Subcutaneous abdominal adipose tissue (tissue), 5 donors: ENCODE data around the gene SEMA3B.
A peak's percentile ranks its signal among the peaks of the same experiment; 100 is the strongest.
"Not testable (repeated sequence)": the region's sequence is repeated elsewhere in the genome, so short reads cannot be mapped to it uniquely, and the experiment has no call there.

ENCODE experiments used
- H3K27ac ChIP-seq: one replicate; pipeline ENCODE4 v1.7.0; 2013; ENCODE audit warnings: low read depth, mild to moderate bottlenecking, inconsistent platforms, low read length, moderate library complexity
- H3K27me3 ChIP-seq, 5 donors: one replicate each; pipeline ENCODE4 v1.7.0; 2013; ENCODE audit warnings: low read length in 5 of 5, inconsistent platforms in 1 of 5; ENCODE audit not compliant: control insufficient read depth in 5 of 5, insufficient read depth in 4 of 5
- H3K36me3 ChIP-seq, 5 donors: one replicate each; pipeline ENCODE4 v1.7.0; 2013; ENCODE audit warnings: low read length in 5 of 5; ENCODE audit not compliant: control insufficient read depth in 5 of 5, insufficient read depth in 5 of 5
- H3K4me1 ChIP-seq, 5 donors: one replicate each; pipeline ENCODE4 v1.7.0; 2013; ENCODE audit warnings: low read length in 5 of 5, mild to moderate bottlenecking in 3 of 5, moderate library complexity in 1 of 5; ENCODE audit not compliant: control insufficient read depth in 5 of 5, insufficient read depth in 5 of 5
- H3K4me3 ChIP-seq, 5 donors: one replicate each; pipeline ENCODE4 v1.7.0; 2013; ENCODE audit warnings: low read length in 5 of 5, low read depth in 1 of 5
- H3K9ac ChIP-seq, 5 donors: one replicate each; pipeline ENCODE4 v1.7.0; 2013; ENCODE audit warnings: low read length in 5 of 5, mild to moderate bottlenecking in 4 of 5, moderate library complexity in 3 of 5
- H3K9me3 ChIP-seq, 5 donors: one replicate each; pipeline ENCODE4 v1.7.0; 2013; ENCODE audit warnings: low read length in 5 of 5; ENCODE audit not compliant: control insufficient read depth in 5 of 5
- donor health status: healthy.
- donor health status: healthy.
- donor health status: healthy.
- donor health status: healthy.
- donor health status: healthy.

Gene SEMA3B

DNA sequence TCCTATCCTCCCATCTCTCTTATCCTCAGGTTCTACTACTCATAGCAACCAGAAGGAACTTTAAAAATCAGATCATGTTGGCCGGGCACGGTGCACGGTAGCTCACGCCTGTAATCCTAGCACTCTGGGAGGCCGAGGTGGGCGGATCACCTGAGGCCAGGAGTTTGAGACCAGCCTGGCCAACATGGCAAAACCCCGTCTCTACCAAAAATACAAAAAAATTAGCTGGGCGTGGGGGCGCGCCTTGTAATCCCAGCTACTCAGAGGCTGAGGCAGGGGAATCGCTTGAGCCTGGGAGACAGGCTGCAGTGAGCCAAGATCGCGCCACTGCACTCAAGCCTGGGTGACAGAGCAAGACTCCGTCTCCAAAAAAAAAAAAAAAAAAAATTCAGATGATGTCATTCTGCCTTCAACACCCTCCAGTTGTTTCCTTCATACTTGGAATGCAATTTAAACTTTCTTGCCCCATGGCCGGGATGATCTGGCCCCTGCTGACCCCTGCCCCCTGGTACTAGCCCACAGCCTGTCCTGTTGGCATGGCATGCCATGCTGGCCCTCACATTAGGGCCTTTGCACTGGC lies 40.7 kb upstream of the SEMA3B start:
- not testable (repeated sequence) for H3K9me3 ChIP-seq, H3K36me3 ChIP-seq, H3K27ac ChIP-seq, H3K27me3 ChIP-seq
- peak overlapping the region; percentile 87 to 95 (median 92) for H3K4me3 ChIP-seq
- peaks cover 4 to 50% (median 26%) of the 10 kb centered on the region in 5 donors for H3K4me1 ChIP-seq
- H3K9ac ChIP-seq: peak overlapping the region in 3 of 5 donors; percentile 54 to 85 (median 79)

DNA sequence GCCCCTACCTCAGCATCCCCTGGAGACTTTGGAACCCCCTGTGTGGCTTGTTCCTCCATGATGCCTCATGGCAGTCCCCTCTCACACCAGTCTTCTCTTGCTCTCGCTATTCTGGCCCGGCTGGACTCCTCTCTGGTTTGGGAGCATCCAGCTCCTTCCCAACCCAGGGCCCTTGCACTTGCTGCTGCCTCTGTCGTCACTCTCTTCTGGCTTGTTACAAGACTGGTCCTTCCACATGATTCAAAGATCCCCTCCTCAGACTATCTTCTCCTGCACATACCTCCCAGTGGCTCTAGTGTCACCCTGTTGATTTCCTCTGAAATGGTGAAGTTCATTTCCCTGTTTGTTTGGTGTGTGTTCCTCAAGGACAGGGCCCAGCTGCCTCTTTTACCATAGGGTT lies 39.5 kb upstream of the SEMA3B start:
- Histone ChIP-seq H3K36me3 (no peaks in the 10 kb centered on the region), H3K9ac (no peak overlapping the region), H3K27me3 (peaks cover 0 to 4% (median 3%) of the 10 kb centered on the region in 5 donors), H3K4me3 (no peak overlapping the region), H3K4me1 (peaks cover 4 to 50% (median 27%) of the 10 kb centered on the region in 5 donors), H3K27ac (no peak overlapping the region), H3K9me3 (no peaks in the 10 kb centered on the region)

DNA sequence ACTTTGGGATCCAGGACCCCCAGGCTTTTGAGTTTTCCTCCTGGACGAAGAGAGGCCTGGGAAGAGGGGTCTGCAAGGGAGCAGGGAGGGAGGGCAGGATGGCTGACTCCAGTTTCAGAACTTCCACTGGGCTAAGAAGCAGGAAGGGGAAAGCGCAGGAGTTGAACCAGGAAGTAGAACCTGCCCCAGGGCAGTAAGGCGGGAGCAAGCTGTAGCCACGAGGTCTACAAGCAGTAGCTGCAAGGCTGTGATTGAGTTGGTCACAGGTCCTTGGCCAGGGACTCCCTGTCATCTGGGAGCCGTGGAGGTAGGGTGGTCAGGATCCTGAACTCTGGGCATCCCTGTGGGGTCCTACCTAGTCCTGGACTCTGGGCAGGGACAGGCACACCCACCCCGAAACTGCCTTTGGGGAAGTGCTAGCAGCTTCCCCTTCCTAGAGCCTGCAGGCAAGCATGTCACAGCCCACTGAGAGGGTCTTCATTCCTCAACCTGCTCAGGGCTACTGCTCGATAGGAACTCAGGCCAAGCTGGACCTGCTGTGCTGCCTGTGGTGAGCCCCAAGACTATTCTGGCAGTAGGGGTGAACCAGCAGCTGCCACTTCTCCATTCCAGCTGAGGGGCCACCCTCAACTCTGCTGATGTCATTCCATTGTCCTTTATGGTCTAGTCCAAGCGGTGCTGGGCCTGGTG lies 38.7 kb upstream of the SEMA3B start:
- H3K36me3 ChIP-seq: no peaks in the 10 kb centered on the region
- H3K27ac ChIP-seq: no peak overlapping the region
- peaks cover 0 to 2% (median 0%) of the 10 kb centered on the region in 5 donors for H3K27me3 ChIP-seq
- peaks cover 4 to 56% (median 34%) of the 10 kb centered on the region in 5 donors for H3K4me1 ChIP-seq
- H3K9ac ChIP-seq: no peak overlapping the region
- H3K4me3 ChIP-seq: peak overlapping the region in 1 of 5 donors; percentile 35
- H3K9me3 ChIP-seq: no peaks in the 10 kb centered on the region

DNA sequence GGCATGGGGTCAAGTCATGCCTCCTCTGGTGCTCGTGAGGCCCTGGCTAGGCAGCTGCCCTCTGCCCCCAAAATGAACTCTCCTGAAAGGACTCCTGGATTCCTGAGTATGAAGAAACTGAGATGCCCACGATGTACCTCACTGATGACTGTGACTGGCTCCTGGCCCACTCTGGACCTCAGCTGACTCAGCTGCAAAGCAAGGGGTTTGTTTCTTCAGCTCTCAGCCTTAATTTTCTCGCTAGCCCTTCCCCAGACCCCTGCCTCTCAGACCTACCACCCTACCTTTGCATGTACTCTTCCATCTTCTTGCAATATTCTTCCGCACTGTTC lies 38.2 kb upstream of the SEMA3B start:
- Histone ChIP-seq H3K4me3 (peak overlapping the region in 1 of 5 donors; percentile 35), H3K27me3 (no peaks in the 10 kb centered on the region), H3K4me1 (peaks cover 4 to 60% (median 38%) of the 10 kb centered on the region in 5 donors), H3K36me3 (no peaks in the 10 kb centered on the region), H3K27ac (no peak overlapping the region), H3K9me3 (no peaks in the 10 kb centered on the region), H3K9ac (no peak overlapping the region)

DNA sequence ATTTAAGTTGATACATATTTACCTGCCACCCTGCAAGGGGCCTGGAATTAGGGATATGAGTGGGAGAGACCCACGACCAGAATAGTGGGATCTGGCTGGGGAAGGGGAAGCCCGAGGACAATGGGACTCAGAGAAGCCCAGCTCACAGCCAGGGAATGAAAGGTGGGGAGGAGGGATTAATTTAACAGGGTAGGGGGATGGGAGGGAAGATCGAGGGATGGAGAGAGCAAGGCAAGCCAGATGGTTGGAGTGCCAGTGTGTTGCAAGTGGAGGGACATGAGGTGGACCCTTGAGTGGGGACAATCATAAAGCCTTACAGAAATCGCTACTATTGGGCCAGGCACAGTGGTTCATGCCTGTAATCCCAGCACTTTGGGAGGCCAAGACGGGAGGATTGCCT lies 37.4 kb upstream of the SEMA3B start:
- no peaks in the 10 kb centered on the region for H3K36me3 ChIP-seq
- no peaks in the 10 kb centered on the region for H3K27me3 ChIP-seq
- no peak overlapping the region for H3K9ac ChIP-seq
- H3K27ac ChIP-seq: no peak overlapping the region
- no peak overlapping the region for H3K4me3 ChIP-seq
- H3K4me1 ChIP-seq: peaks cover 4 to 57% (median 36%) of the 10 kb centered on the region in 5 donors
- no peaks in the 10 kb centered on the region for H3K9me3 ChIP-seq

DNA sequence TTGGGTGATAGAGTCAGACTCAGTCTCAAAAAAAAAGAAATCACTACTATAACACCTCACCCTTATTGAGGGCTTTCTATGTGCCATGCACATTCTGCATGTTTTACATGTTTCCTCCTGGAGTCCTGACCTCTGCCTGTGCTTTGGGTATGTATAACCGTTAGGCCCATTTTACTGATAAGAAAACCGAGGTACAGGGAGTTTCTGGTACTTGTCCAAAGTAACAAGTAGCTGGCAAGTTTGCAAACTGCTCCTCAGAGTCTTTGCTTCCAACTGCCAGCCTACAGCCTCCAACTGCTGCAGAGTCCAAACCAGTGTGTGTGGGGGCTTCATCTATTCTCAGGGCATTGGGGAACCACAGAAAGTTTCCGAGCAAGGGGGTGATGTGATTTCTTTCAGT lies 36.6 kb upstream of the SEMA3B start:
- H3K4me3 ChIP-seq: no peak overlapping the region
- H3K4me1 ChIP-seq: peaks cover 4 to 58% (median 36%) of the 10 kb centered on the region in 5 donors
- no peaks in the 10 kb centered on the region for H3K9me3 ChIP-seq
- H3K9ac ChIP-seq: no peak overlapping the region
- H3K36me3 ChIP-seq: no peaks in the 10 kb centered on the region
- H3K27ac ChIP-seq: no peak overlapping the region
- no peaks in the 10 kb centered on the region for H3K27me3 ChIP-seq

DNA sequence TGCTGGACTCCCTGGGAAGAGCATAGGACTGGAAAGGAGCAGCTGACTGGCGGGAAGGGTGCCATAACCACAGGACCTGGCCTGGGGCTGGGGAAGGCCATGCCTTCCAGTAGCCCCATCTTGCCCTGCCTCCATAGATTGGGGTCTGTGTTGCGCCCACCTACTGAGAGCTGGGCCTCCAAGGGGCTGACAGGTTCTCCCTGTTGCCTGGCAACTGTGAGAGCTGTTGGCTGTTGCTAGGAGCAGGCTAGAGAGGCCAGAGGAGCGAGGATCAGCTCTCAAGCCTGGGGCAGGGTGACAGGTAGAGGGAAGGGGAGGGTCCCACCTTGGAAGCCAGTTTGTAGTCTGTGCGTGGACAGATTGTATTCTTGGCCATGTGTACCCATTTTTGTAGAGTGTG lies 35.8 kb upstream of the SEMA3B start:
- Histone ChIP-seq H3K4me3 (no peak overlapping the region), H3K27me3 (no peaks in the 10 kb centered on the region), H3K9me3 (no peaks in the 10 kb centered on the region), H3K9ac (no peak overlapping the region), H3K27ac (no peak overlapping the region), H3K36me3 (no peaks in the 10 kb centered on the region), H3K4me1 (peaks cover 4 to 59% (median 37%) of the 10 kb centered on the region in 5 donors)

DNA sequence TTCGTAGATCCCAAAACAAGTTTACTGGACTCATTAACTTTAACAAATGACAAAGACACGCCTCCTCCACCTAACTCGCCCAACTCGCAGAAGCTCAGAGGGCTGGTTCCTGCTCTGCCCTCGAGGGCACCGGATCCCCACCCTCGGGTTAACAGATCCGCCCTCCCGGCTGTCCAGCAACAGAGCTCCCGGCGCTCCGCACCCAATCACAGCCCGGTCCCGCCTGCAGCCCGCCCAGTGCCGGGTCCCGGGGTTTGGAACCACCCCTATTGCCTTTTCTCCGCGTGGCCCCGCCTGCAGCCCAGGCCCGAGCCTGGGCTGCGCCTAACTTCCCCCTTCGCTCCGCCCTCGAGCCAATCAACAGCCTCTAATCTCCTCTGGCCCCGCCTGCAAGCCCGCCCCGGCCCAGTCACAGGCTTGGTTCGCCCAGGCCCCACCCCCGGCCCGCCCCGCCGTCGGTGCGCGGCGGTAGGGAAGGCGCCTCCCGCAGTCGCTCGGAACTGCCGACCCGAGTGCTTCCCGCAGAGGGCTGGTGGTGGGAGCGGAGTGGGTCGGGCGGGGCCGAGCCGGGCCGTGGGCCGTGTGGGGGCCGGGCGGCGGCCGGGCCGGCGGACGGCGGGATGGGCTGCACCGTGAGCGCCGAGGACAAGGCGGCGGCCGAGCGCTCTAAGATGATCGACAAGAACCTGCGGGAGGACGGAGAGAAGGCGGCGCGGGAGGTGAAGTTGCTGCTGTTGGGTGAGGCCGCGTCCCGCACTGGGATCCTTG lies 33.0 kb upstream of the SEMA3B start, which contains the start of gene GNAI2:
GNAI2 (plus strand) TSS at position 489 of the 768 bp plus-strand sequence; CDS start at position 621, 132 bp downstream.
- Histone ChIP-seq H3K4me1 (peaks cover 5 to 65% (median 57%) of the 10 kb centered on the region in 5 donors), H3K36me3 (peaks cover 0 to 16% (median 7%) of the 10 kb centered on the region in 5 donors), H3K9ac (peak within 1 kb of the TSS; percentile 89 to 98 (median 92)), H3K27me3 (no peaks in the 10 kb centered on the region), H3K27ac (peak within 1 kb of the TSS; percentile 85), H3K4me3 (peak within 1 kb of the TSS; percentile 86 to 99 (median 95)), H3K9me3 (no peaks in the 10 kb centered on the region)

DNA sequence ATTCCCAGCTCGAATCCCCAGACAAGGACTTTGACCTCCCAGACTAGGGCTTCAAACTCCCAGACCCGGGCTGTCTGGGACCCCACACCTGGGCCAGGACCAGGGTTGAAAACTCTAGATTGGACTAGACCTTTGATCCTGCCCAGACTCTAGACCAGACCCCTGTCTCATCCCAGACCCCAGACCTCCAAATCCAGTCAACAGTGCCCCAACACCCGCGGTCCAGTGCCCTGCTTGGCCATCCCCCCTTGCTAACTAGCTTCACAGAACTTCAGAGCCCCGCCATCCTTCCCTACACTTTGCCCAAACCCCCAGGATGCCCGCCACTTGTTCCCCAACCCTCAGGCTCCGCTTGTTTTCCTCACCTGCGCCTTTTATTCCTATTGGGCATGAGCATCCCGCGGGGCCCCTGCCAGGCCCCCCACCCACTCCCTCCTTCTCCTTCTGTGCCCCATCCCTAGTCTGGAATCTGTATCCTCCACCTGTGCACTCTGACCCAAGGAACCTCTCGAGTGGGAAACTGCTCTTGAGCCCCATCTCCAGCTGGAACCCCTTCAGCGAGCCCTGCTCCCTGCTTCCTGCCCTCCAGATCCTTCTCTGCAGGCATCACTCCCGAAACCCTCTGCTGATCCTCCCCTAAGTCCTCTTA lies 32.3 kb upstream of the SEMA3B start:
- H3K4me1 ChIP-seq: peaks cover 11 to 68% (median 64%) of the 10 kb centered on the region in 5 donors
- peak overlapping the region; percentile 86 to 99 (median 95) for H3K4me3 ChIP-seq
- peaks cover 0 to 16% (median 7%) of the 10 kb centered on the region in 5 donors for H3K36me3 ChIP-seq
- H3K9ac ChIP-seq: peak overlapping the region; percentile 89 to 98 (median 92)
- no peaks in the 10 kb centered on the region for H3K27me3 ChIP-seq
- peak overlapping the region; percentile 85 for H3K27ac ChIP-seq
- no peaks in the 10 kb centered on the region for H3K9me3 ChIP-seq
